A673 (cell line): ENCODE data around the gene MTR. TPM values are rescaled to one million over a fixed set of nuclear protein-coding genes. Genes with fewer than 3 reads are reported as not detected.

ENCODE experiments used
- BruUV-seq: library from RNA; stranded (reverse); fragments of 400-500 nt; replicated peaks from 2 replicates; lab custom pipeline; 2021; lab: Mats Ljungman, UMichigan
- CTCF ChIA-PET: fragments of 300-600 bp; sonication (Branson Sonifier 250); formaldehyde crosslinking; loops from one replicate; lab custom pipeline; 2022; ENCODE audit warnings: antibody characterized with exemption; lab: Charles Lee
- POLR2A ChIA-PET: fragments of 300-600 bp; sonication (Branson Sonifier 250); formaldehyde crosslinking; loops from one replicate; lab custom pipeline; 2022; ENCODE audit warnings: antibody characterized with exemption; ENCODE audit not compliant: low non-redundant PET; lab: Charles Lee
- DNase-seq: peaks from one replicate; pipeline ENCODE4 v3.0.0-alpha.2; 2015; ENCODE audit warnings: low spot score
- H3K27ac ChIP-seq: fragments of 200-600 bp; sonication (generic); 2 replicates; pipeline ENCODE4 v1.5.1; 2016; ENCODE audit warnings: mixed run types, low read depth, mild to moderate bottlenecking, mixed read lengths, antibody characterized with exemption, low read length; ENCODE audit not compliant: poor library complexity, severe bottlenecking
- H3K27me3 ChIP-seq: fragments of 200-600 bp; sonication (generic); replicated peaks from 2 replicates; pipeline ENCODE4 v1.6.1; 2017; ENCODE audit warnings: mixed run types, low read depth, mild to moderate bottlenecking, mixed read lengths, antibody characterized with exemption, low read length; ENCODE audit not compliant: insufficient read depth, poor library complexity
- H3K36me3 ChIP-seq: fragments of 200-600 bp; sonication (generic); 2 replicates; pipeline ENCODE4 v1.6.1; 2016; ENCODE audit warnings: mixed run types, mild to moderate bottlenecking, mixed read lengths, antibody characterized with exemption, low read length; ENCODE audit not compliant: insufficient read depth, poor library complexity, severe bottlenecking
- H3K4me1 ChIP-seq: fragments of 200-600 bp; sonication (generic); 2 replicates; pipeline ENCODE4 v1.6.1; 2017; ENCODE audit warnings: mixed run types, mild to moderate bottlenecking, mixed read lengths, antibody characterized with exemption, low read length; ENCODE audit not compliant: insufficient read depth, poor library complexity, severe bottlenecking
- H3K4me3 ChIP-seq: fragments of 200-600 bp; sonication (generic); 2 replicates; pipeline ENCODE4 v1.5.1; 2016; ENCODE audit warnings: low read depth, mixed run types, mild to moderate bottlenecking, mixed read lengths, low read length; ENCODE audit not compliant: poor library complexity, severe bottlenecking
- H3K9me3 ChIP-seq: fragments of 200-600 bp; sonication (generic); 2 replicates; pipeline ENCODE4 v1.6.1; 2016; ENCODE audit warnings: mixed run types, low read depth, mild to moderate bottlenecking, mixed read lengths, antibody characterized with exemption, low read length; ENCODE audit not compliant: poor library complexity, severe bottlenecking
- EZH2 ChIP-seq: fragments of 200-600 bp; sonication (generic); IDR thresholded peaks from 2 replicates; pipeline ENCODE4 v1.6.1; 2017; ENCODE audit warnings: borderline replicate concordance, low read depth, mild to moderate bottlenecking, mixed read lengths, antibody characterized with exemption, low read length; ENCODE audit not compliant: poor library complexity, severe bottlenecking
- intact Hi-C: fragments of 100-400 bp; cut with micrococcal nuclease; formaldehyde crosslinking; loops from one replicate; pipeline ENCODE4 v1.10.0; 2022; ENCODE audit not compliant: unreplicated experiment
- total RNA-seq: library from RNA; stranded (reverse); gene quantifications from 2 replicates; pipeline ENCODE4 v1.2.3, GENCODE V29; 2021
- TF ChIP-seq, protein P1 (sequence below): fragments of 300-800, 200-600 bp; sonication (generic); conservative IDR thresholded peaks from 2 replicates; pipeline ENCODE4 v1.5.1; 2017; ENCODE audit warnings: low read depth, mild to moderate bottlenecking, antibody characterized with exemption, low read length, moderate library complexity, mixed read lengths

The MTR gene
- total RNA-seq, 1 experiment from 2014 or later, result 36.0 TPM

GRCh38 chr1:236921610-236922009 is 126.5 kb downstream of the MTR start:
- no TSS peak for BruUV-seq
- no peaks in the 10 kb centered on the region for H3K27me3 ChIP-seq
- H3K36me3 ChIP-seq, result no peaks in the 10 kb centered on the region
- no peaks in the 10 kb centered on the region for H3K9me3 ChIP-seq
- DNase-seq, result no peak
- no peak overlapping the region for H3K27ac ChIP-seq
- CTCF ChIA-PET, result no interaction called here
- TF ChIP-seq, protein P1, sequence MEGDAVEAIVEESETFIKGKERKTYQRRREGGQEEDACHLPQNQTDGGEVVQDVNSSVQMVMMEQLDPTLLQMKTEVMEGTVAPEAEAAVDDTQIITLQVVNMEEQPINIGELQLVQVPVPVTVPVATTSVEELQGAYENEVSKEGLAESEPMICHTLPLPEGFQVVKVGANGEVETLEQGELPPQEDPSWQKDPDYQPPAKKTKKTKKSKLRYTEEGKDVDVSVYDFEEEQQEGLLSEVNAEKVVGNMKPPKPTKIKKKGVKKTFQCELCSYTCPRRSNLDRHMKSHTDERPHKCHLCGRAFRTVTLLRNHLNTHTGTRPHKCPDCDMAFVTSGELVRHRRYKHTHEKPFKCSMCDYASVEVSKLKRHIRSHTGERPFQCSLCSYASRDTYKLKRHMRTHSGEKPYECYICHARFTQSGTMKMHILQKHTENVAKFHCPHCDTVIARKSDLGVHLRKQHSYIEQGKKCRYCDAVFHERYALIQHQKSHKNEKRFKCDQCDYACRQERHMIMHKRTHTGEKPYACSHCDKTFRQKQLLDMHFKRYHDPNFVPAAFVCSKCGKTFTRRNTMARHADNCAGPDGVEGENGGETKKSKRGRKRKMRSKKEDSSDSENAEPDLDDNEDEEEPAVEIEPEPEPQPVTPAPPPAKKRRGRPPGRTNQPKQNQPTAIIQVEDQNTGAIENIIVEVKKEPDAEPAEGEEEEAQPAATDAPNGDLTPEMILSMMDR, result no peak
- no peak for TF ChIP-seq EZH2
- no peaks in the 10 kb centered on the region for H3K4me1 ChIP-seq
- intact Hi-C loops, result no loop called here
- H3K4me3 ChIP-seq, result no peak overlapping the region
- POLR2A ChIA-PET, result no interaction called here

DNA sequence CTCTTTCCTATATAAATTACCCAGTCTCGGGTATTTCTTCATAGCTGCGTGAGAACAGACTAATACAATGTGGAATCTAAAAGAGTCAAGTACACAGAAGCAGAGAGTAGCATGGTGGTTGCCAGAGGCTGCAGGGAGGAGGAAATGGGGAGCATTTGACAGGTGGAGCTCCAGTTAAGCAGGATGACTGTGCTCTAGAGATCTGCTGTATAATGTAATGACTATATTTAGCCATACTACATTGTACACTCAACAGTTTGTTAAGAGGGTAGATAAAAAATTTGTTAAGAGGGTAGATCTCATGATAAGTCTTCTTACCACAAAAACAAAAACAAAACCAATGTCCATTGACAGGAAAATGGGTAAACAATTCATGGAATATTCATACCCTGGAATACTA is 127.1 kb downstream of the MTR start:
- BruUV-seq, result no TSS peak
- CTCF ChIA-PET, result no interaction called here

GRCh38 chr1:236925386-236925785 is 130.3 kb downstream of the MTR start:
- TF ChIP-seq, protein P1, result no peak
- no peak for TF ChIP-seq EZH2
- Histone ChIP-seq H3K27me3 (no peaks in the 10 kb centered on the region), H3K4me1 (no peaks in the 10 kb centered on the region), H3K36me3 (no peaks in the 10 kb centered on the region), H3K27ac (no peak overlapping the region), H3K4me3 (no peak overlapping the region), H3K9me3 (no peaks in the 10 kb centered on the region)
- intact Hi-C loops, result no loop called here
- peak; percentile 2 for DNase-seq
- ChIA-PET POLR2A (no interaction called here), CTCF (no interaction called here)
- BruUV-seq, result no TSS peak

More for the DNA sequence above, 127.1 kb downstream of the MTR start:
- TF ChIP-seq EZH2, result no peak
- TF ChIP-seq, protein P1, result no peak
- no peaks in the 10 kb centered on the region for H3K27me3 ChIP-seq
- H3K27ac ChIP-seq, result no peak overlapping the region
- H3K36me3 ChIP-seq, result no peaks in the 10 kb centered on the region
- no peaks in the 10 kb centered on the region for H3K4me1 ChIP-seq
- no peaks in the 10 kb centered on the region for H3K9me3 ChIP-seq
- intact Hi-C loops, result no loop called here
- no peak for DNase-seq
- no peak overlapping the region for H3K4me3 ChIP-seq
- POLR2A ChIA-PET, result no interaction called here
